ENCODE results near the gene AANAT.

- TF ChIP-seq CTCF (conservative IDR thresholded peaks at IDR 0.05 in 1 of 2, IDR thresholded peaks at IDR 0.05 in 1 of 2; ENCODE audit: extremely low read depth in 1 of 2, insufficient read depth in 1 of 2, low read depth in 1 of 2, low read length in 2 of 2) (no peak), EZH2 (IDR thresholded peaks at IDR 0.05; ENCODE audit: borderline replicate concordance, low read length) (no peak)
Observed at GRCh38 chr17:76462556-76463290, 4.7 kb upstream of the AANAT start.

Data from mammary epithelial cell (primary cell).